CD4-positive, alpha-beta T cell treated with Interleukin-6 at 100 ng/mL for 8 hours (primary cell): ENCODE measurements around the gene SFN.
"Not testable (repeated sequence)": the region's sequence is repeated elsewhere in the genome, so short reads cannot be mapped to it uniquely, and the experiment has no call there.

Experiments
- DNase-seq: peaks from one replicate; pipeline ENCODE4 v3.0.0-alpha.2; 2020; ENCODE audit warnings: mixed read lengths, low spot score

SFN gene

DNA sequence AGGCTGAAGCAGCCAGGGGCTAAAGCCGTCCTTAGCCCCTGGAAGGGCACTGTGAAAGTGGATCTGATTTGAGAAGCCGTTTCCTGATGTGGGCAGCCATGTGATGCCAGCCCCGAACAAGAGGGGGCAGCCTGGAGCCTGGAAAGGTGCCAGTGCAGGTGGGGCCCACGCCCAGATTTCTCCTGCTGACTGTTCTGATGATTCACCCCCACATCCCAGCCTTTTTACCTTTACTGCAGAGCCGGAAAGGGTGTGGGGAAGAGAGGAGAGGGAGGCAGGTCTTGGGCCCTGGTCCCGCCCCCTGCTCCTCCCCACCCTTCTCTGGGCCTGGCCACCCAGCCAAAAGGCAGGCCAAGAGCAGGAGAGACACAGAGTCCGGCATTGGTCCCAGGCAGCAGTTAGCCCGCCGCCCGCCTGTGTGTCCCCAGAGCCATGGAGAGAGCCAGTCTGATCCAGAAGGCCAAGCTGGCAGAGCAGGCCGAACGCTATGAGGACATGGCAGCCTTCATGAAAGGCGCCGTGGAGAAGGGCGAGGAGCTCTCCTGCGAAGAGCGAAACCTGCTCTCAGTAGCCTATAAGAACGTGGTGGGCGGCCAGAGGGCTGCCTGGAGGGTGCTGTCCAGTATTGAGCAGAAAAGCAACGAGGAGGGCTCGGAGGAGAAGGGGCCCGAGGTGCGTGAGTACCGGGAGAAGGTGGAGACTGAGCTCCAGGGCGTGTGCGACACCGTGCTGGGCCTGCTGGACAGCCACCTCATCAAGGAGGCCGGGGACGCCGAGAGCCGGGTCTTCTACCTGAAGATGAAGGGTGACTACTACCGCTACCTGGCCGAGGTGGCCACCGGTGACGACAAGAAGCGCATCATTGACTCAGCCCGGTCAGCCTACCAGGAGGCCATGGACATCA, at the start of gene SFN:
Gene SFN (plus strand): TSS at position 369 of the 904 bp plus-strand sequence. CDS start 64 bp downstream, at position 433.
- peak; percentile 47 for DNase-seq

DNA sequence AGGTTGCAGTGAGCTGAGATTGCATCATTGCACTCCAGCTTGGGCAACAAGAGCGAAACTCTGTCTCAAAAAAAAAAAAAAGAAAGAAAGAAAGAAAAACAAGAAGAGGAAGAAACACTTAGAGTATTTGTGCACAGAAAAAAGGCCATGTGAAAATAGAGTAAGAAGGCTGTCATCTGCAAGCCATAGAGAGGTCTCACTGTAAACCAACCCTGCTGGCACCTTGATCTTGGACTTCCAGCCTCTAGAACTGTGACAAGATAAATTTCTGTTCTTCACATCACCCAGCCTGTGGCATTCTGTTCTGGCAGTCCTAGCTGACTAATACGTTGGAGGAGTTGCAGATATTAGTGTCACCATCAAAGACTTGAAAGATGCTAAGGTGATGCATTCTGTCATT, 48.6 kb upstream of the SFN start:
- no peak for DNase-seq

DNA sequence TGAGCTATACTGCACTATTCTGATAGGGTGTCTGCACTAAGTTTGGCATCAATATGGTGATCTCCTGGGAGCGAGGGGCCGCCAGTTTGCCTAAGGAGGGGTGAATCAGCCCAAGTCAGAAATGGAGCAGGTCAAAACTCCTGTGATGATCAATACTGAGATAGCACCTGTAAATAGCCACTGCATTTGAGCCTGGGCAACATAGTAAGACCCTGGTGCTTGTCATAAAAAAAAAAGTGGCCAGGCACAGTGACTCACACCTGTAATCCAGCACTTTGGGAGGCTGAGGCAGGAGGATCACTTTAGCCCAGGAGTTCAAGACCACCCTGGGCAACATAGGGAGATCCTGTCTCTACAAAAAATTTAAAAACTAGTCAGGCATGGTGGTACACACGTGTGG, 48.1 kb upstream of the SFN start:
- DNase-seq, result no peak

DNA sequence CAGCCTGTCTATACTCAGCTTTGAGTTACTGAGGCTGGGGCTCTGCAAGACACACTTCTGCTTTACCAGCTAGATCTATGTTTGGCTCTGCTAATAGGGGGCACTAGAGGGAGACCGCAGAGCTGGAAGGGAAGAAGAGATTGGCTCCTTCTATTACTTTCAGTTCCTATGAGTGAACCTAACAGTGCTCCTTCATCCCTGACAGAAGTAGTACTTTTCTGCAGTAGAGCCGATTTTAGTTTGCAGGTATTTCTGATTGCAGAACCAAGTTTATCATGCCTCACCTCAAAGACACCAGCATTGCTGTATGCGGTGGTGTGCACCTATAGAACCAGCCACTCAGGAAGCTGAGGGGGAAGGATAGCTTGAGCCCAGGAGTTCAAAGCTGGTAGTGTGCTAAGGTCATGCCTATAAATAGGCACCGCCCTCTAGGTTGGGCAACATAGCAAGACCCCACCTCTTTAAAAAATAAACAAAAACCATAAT, 42.1 kb upstream of the SFN start:
- DNase-seq, result peak; percentile 62

DNA sequence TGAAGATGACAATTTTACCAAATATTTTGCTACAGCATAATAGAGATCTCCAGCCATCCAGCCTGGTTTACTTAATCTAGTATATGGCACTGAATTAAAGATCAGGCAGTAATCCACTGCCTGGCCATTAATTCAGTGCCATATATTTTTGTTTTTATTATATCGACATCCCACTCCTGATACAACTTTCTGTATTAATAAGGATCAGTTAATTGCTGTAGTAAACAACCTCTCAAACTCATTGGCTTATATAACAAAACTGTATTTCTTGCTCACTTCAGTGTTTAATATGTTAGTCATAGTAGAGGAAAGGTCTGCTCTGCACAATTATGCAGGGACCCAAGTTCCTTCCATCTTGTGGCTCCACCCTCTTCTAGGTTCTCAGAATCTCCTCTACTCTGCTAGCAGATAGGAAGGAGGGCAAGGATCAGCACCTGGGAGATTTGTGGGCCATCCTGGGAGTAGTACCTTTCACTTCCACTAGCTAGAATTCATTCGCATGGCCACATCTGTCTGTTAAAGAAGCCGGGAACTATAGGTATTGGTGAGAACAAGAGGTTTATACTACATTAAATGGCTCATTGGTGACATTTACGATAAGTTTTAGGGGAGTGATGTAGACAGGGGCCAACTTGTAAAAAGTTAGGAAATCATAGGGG, 40.1 kb upstream of the SFN start:
- DNase-seq, result no peak

DNA sequence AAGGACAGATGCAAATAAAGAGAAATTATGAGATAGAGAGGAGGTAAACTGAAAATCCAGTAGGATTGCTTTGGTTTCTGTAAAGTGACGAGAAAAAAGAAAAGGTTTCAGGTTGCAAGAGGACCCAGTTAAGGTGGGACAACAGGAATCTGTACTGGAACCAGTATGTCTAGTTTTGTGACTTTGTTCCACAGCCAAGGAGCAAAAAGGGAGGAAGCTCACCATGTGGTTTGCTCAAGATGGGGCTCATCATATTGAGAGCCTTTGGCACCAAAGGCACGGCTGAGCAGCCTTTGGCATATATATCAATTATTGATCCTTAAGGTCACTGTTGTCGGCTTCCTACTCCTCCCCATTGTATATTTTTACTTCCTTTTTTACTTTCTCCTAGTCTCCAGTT, 38.2 kb upstream of the SFN start:
- DNase-seq, result no peak

DNA sequence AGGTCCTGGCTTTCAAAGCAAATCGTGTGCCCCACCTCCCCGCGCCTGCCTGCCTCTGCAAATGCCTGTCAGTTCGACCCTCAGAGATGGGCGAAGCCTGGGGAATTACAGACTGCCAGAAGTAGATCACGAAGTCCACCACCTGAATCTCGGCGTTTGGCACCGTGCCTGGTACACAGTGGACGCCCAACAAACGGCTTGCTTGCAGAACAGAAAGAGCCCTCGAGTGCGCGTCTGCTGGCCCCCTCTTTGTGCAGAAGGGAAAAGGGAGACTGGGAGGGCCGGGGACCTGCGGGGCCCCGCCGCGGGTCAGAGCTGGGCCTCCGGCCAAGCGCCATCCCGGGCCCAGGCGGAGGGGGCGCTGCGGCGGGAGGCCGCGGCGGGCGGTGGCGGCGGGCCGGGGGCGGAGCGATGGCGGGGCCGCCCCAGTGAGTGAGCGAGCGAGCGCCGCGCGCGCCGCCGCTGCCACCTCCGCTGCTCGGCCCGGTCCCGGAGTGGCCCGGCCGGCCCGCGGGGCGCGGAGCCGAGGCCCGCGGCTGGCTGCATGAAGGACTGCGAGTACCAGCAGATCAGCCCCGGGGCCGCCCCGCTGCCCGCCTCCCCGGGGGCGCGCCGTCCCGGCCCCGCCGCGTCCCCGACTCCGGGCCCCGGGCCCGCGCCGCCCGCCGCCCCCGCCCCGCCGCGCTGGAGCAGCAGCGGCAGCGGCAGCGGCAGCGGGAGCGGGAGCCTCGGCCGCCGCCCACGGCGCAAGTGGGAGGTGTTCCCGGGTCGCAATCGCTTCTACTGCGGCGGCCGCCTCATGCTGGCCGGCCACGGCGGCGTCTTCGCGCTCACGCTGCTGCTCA, 36.5 kb upstream of the SFN start, which contains the start of gene ZDHHC18:
Gene ZDHHC18 (plus strand): TSS at position 428 of the 845 bp plus-strand sequence. CDS start 117 bp downstream, at position 545.
- DNase-seq, result peak; percentile 60

DNA sequence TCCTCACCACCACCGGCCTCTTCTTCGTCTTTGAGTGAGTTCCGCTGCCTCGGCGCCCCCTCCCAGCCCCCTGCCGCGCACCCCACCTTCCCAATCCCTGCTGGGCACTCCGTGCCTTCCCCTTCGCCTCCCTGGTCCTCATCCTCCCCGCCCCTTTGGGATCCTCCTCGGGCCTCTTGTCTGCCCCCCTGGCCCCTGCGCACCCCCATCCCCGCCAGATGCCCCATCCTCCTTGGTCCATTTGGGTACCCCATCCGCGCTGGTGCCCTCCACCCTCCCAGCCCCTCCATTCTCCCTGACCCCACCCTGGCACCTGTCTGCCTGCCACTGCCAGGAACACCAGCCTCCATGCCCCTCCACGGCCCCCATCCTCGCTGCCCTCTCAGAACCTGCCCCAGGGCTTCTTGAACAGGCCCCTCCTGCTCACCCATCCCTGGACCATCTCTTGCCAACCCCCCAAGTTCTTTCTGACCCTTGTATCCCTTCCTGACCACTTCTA, 35.8 kb upstream of the SFN start:
- no peak for DNase-seq

DNA sequence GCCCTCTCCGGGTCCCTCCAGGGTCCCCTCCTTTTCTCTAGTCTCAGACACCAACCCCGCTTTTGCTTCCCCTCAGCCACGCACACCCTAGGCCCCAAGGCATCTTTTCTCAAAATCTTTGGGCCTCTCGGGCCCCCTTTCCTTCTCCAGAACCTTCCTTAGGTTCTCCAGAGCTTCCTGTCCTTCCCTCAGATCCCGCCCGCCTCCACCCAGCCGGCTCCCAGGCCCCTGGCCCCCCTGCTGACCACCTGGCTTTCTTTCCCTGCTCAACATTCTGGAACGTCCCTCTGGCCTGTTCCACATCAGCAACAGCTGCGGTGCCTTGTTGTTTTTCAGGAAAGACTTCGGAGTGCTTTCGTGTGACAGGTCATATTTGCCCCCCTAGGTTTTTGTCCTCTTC, 35.3 kb upstream of the SFN start:
- no peak for DNase-seq

DNA sequence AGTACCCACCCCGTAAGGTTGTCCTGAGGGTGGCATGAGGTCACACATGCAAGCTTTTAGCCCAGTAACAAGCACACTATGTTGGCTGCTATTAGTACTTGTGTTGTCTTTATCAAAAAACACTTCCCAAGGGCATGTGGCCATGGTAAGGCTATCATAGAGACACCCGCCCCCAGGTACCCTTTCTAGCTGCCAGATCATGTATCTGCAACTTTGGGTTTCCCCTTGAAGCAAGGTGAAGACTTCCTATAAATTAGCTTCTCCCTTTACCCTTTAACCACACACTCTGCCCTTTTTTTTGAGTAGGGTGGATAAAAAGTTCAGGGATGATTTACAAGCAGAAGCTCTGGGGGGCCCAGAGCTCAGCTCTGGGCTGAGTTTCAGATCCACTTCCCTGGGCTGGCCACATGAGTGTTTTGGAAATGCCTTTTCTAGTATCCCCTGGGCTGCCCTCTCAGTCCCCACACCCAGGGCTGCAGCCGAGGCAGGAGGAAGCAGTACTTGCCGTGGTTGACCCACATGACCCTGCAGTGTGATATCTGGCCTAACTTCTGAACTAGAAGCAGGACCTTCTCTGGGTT, 34.4 kb upstream of the SFN start:
- no peak for DNase-seq

DNA sequence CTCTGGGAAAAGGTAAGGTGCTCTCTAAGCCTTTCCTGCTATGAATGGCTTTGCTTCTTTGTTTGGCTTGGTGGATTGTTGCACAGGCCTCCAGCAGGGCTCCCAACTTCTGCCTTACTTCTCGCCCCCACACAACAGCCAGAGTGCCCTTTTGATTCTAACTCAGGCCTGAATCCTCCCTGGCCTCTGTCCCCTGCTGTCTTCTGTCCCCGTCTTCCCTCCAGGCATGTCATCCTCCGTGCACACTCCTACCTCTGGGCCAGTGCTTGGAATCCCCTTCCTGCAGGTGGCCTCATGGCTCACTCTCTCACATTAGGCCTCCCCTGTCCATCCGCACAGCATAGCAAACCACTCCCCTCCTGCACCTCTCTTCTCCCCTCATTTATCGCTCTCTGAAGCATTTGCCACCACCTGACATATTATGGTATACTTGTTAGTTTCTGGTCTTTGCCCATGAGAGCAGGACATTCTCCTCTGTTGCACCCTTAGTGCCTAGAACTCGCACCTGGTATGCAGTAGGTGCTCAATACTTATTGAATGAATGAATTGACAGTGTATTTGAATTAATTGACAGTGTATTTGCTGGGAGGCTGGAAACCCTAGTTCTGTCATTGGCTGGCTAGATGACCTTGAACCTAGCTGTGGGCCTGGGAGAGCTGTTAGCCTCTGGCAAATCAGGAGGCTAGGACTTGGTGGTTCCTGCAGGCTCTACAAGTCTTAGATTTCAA, 33.6 kb upstream of the SFN start:
- DNase-seq, result no peak

DNA sequence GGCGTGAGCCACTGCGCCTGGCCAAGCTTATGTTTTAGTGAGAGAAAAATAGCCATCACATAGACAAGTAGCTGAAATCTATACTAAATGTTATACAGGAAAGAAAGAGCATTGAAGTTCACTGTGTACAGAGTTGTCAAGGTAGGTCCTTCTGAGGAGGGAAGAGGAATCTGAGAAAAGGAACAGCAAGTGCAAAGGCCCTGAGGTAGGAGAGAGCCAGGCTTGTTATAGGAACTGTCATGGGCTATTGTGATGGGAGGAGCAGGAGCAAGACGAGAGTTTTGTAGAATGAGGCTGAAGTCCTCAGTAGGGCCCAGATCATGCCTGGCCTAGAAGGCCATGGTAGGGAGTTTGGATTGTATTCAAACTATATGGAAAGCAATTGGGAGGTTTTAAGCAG, 31.9 kb upstream of the SFN start:
- DNase-seq, result no peak

DNA sequence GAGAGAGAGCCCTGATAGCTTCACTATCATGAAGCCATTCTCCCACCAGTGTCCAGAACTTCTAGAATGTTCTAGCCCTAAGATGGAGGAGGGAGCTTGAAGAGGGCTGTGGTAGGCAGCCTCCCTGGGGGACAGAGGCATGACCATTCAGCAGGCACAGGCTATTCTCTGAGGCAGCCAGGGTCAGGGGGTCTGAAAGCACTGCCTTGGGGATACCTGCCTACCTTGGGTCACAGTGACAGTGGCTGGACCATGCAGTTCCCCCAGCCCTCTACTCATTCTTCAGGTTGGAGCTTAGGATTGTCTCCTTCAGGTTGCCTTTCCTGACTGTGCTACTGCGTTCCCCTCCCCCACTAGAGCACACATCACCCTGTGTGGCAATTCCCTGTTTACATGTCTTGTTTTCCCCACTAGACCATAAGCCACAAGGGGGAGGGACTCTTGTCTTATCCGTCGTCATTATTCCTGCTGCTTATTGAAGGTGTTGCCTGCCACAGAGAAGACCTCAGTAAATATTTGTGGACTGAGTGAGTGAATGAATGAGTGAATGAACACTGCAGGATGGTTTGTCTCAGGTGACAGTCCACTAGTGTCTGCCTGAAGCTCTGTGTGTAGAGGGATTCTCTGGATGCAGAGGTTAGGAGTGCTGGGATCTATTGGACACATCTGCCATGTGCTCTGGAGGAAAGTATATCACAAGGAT, 31.3 kb upstream of the SFN start:
- no peak for DNase-seq

DNA sequence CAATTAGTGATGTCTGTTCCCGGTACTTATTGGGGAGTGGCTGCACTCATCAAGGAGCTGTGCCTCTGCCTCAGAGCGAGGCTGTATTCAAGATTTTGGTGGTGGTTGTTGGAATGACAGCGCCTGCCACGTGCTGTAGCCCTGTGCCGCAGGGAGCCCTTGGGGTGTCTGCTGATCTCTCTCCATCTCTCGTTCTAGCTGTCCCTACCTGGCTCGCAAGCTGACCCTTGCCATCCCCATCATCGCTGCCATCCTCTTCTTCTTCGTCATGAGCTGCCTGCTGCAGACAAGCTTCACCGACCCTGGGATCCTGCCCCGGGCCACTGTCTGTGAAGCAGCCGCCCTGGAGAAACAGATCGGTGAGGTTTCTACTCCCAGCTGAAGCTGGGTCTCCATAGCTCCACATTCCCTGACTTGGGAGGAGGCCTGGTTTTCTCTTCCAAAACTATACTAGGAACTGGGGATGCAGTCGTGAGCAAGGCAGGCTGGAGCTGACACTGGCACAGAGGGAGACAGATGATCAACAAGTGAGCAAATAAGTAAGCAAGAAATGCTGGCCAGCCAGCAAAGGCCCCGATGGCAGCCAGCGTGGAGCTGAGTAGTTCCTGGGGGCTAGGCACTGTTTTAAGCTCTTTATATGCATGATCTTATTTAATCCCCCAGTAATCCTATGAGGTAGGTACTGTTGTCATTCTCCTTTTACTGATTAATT, 30.5 kb upstream of the SFN start:
- DNase-seq, result no peak

DNA sequence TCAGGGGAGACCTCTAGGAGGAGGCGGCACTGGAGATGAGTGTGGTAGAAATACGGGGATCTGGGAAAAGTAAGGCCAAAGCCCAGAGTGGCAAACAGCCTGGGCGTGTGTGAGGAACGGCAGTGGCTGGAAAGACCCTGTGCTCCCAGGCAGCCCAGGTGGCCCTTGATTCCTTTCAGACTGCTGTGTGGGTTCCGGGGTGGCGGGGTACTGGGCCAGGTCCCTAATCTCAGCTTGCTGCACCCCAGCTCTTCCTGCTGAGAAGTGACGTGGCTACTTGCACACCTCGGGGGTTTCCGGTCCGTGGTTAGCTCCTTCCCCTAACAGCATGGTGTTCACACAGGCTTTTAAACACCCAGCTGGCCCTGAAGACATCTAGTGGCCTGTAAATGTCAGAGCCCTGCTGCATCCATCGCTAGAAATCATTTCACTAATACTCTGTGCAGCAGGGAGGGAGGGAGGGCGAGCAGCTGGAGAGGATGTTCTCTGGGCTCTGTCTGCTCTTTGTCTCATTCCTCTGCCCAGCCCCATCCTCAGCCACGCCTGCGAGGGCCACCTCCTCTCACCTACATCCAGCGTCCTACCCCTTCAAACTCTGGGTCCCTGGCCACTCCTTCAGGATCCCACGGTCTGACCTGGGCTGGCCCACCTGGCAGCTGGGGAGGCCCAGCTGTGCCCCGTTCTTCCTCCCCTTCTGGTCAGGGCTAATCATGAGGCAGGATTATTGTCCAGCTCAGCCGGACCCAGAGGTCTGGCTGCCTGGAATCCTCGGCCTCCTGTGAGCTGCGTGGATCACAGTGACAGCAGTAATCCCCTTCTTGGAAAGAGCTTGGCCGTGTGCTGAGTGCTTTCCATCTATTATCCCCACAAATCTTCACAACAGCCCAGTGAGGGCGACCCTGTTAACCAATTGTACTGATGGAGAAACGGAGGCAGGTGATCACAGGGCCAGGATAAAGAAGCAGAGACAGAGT, 29.2 kb upstream of the SFN start:
- DNase-seq, result peak; percentile 94

DNA sequence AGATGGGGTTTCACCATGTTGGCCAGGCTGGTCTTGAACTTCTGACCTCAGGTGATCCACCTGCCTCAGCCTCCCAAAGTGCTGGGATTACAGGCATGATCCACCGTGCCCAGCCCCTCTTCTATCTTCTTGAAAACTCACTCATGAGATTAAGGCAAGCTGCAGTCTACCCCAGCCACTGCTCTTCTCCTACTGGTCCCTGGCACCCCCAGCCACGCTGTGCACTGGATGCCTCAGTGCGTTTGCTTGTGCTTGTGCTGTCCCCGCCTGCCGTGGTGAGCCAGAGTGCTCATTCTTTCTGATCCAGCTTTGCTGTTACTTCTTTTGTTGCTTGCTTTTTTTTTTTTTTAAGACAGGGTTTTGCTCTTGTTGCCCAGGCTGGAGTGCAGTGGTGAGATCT, 25.3 kb upstream of the SFN start:
- not testable (repeated sequence) for DNase-seq

DNA sequence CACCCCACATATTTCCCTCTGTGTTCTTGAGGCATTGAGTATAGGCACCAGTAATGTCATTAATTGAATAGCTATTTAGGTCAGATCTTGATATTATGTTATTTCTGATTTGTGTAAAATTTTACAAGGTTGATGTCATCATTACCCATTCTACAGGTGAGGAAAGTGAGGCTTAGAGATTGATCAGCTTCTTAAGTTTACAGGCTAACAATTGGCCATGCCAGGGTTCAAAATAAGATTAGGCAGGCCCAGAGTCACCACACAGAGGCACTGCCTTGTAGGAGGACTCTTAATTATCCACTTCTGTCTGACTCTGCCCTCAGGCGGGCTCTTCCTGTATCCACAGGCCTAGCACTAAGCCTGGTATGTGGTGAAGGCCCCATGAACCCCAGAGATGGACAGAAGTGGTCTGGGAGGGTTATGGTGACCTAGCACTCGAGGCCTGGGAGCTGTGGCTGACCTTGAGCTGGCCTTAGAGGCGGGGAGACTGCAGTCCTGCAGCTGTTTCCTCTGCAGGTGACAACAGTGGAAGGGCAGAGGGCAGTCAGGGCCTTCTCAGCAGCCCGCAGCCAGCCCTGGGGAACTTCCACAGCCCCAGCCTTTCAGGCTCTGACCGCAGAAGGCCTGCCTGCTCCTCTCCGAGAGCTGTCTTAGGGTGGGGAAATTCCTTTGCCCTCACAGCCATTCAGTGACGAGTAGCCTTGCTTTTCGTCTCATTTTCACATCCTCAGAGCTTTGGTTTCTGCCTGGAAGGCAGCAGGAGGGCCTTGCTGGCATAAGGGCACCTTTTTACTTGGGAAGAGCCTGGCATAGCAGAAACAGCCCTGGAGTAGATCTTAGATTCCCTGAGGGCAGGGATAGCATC, 24.2 kb upstream of the SFN start:
- peak; percentile 51 for DNase-seq
